GM18951 (cell line): ENCODE data around the gene AGMO.

Experiments
- POLR2A ChIP-seq: IDR thresholded peaks from 4 replicates; pipeline ENCODE4 v1.6.1; 2011; ENCODE audit warnings: mild to moderate bottlenecking; ENCODE audit not compliant: insufficient read length, insufficient read depth; ENCODE audit errors: extremely low read depth
- in situ Hi-C: fragments of 300-500 bp; cut with MboI; formaldehyde crosslinking; loops from one replicate; pipeline ENCODE4 v1.12.0; 2022; ENCODE audit warnings: low sequenced_read_pairs, mixed read lengths, inconsistent platforms; ENCODE audit not compliant: unreplicated experiment

AGMO gene

DNA sequence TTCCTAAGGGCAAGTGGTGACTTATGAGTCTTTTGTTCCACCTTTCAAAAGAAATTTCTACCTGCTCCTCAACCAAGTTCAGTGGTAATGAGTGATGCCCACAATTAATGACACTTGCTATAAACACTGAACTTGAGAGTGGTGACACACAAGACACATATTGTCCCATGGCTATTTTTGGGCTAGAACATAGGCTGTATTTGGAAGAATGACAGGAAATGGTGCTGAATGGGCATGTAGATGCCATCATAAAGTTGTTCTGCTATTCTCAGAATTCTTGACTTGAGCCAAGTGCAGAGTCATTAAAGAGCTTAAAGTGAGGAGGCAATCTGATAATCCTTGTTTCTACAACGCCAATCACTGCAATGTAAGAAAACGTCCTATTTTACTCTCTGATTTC lies 313.3 kb downstream of the AGMO start:
- in situ Hi-C loops, result no loop called here
- no peak for TF ChIP-seq POLR2A

DNA sequence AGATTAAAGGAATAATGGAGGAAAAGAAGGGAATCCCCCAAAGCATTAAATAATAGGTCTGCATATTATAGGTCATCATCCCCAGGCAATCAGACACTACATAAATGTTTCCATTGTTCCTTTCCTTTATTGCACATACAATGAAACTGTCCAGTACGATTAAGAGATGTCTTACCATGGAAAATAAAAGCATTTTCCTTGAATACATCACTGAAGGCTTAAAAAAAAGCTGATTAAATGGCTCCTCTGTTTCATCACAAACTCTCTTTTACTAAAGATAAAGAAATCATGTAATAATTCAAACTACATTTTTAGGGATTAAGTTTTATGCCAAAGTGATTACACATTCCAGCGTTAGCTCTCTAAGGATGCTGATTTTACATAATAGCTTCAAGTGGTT lies 316.0 kb downstream of the AGMO start:
- in situ Hi-C loops, result no loop called here
- no peak for TF ChIP-seq POLR2A

DNA sequence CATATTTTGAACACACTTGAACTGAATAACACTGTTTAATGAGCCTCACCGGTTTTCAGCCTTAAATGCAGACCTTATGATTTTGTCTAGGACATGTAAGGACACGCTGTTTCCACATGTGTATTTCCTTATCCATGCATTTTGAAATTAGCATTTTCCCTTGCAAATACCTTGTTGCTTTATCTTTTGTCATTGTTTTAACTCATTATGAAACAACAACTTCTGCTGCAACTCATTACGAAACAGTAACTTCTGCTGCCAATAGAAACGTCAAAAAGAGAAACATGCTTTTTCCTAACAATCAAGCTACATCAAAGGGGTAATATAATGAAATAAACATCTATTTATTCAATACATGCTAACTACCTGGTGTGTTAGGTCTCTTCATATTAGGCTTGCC lies 322.0 kb downstream of the AGMO start:
- no peak for TF ChIP-seq POLR2A
- in situ Hi-C loops, result no loop called here

DNA sequence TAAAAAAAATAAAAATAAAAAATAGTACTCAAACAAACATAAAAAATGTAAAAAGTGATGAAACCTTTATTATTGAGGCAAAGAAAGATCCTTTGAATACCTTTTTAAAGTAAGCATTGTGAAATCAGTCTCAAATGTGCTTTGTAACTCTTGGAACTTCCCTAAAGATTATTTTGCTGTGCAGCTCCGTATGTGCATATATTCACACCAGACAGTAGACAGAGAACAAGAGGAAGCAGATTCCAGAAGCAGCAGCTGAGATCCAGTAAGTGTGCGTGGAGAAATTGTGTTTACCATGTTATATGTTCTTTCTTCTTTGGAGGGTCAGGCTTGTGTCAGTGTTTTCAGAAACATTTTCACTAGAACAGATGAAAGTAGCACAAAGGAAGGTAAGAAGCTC lies 324.9 kb downstream of the AGMO start:
- in situ Hi-C loops, result no loop called here
- TF ChIP-seq POLR2A, result no peak

DNA sequence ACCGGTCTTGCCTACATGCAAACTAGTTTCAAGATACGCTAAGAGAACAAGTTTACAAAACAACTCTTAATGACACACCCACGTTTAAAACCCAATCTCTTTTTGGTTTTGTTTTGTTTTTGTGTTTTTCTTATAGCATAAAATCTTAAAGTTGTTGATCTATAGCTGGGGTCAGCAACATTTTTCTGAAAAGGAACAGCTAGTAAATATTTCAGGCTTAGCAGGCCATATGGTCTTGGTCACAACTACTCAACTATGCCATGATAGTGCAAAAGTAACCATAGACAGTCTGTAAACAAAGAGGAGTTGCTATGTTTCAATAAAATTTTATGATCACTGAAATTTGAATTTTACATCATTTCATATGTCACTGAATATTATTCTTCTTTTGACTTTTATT lies 327.4 kb downstream of the AGMO start:
- no peak for TF ChIP-seq POLR2A
- in situ Hi-C loops, result no loop called here

DNA sequence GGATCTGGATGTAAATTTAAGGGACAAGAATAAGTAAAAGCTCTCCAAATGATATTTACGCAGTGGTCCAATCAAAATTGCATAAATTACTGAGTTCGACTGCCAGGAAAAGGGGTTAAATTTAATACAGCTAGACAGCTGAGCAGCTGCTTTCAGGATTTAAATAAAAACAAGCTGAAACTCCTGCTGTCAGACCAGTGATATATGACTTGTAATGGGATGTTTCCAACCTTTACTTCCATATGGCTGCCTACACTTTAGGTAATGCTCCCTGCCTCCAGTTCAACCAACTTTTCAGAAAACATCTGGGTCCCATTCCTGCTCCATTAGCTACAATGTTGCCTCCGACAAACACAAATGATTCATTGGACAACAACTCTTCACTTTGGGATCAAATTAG lies 333.0 kb downstream of the AGMO start:
- no peak for TF ChIP-seq POLR2A
- in situ Hi-C loops, result no loop called here

GRCh38 chr7:15225981-15226380 lies 335.8 kb downstream of the AGMO start:
- in situ Hi-C loops, result no loop called here
- TF ChIP-seq POLR2A, result no peak

- TF ChIP-seq POLR2A, result no peak
- in situ Hi-C loops, result no loop called here
Observed at GRCh38 chr7:15219758-15220157, 342.1 kb downstream of the AGMO start.

GRCh38 chr7:15218261-15218660 lies 343.6 kb downstream of the AGMO start:
- in situ Hi-C loops, result no loop called here
- no peak for TF ChIP-seq POLR2A

- in situ Hi-C loops, result no loop called here
- no peak for TF ChIP-seq POLR2A
Observed at GRCh38 chr7:15215616-15216015, 346.2 kb downstream of the AGMO start.

GRCh38 chr7:15214976-15215375 lies 346.8 kb downstream of the AGMO start:
- TF ChIP-seq POLR2A, result no peak
- in situ Hi-C loops, result no loop called here

DNA sequence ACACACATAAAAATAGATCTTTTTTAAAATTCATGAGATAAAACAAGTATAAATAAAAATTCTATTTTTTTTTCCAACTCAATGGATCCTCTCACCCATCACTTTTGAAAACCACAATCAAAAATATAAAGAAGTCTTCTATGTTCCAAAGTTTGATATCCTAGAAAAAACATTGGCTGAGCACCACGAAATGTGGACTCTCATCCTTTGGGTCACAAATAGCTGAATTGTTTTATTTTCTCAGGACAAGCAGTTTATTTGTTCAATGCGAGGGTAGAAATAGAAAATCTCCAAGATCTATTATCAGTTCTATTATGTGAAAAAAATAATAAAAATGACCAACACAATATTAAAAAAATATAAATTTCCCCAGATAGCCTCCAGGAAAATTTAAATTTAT lies 348.7 kb downstream of the AGMO start:
- in situ Hi-C loops, result no loop called here

GRCh38 chr7:15209429-15209828 lies 352.4 kb downstream of the AGMO start:
- no peak for TF ChIP-seq POLR2A
- in situ Hi-C loops, result no loop called here

More for the DNA sequence above, 348.7 kb downstream of the AGMO start:
- TF ChIP-seq POLR2A, result no peak

GRCh38 chr7:15204421-15204820 lies 357.4 kb downstream of the AGMO start:
- TF ChIP-seq POLR2A, result no peak
- in situ Hi-C loops, result no loop called here

GRCh38 chr7:15199482-15199881 lies 362.3 kb downstream of the AGMO start:
- no peak for TF ChIP-seq POLR2A
- in situ Hi-C loops, result no loop called here

GRCh38 chr7:15197042-15197977 lies 364.5 kb downstream of the AGMO start:
- TF ChIP-seq POLR2A, result no peak
- in situ Hi-C loops, result no loop called here
